HCT116 (cell line): ENCODE measurements around the gene MXI1. TPM values are rescaled to one million over a fixed set of nuclear protein-coding genes. Genes with fewer than 3 reads are reported as not detected.

Experiments used
- ATAC-seq: fragments of 200-7000 bp; cut with Tn5 transposase; 2 replicates; pipeline ENCODE4 v1.9.1; 2020; ENCODE audit warnings: mild to moderate bottlenecking, moderate library complexity
- BruUV-seq: library from RNA; stranded (reverse); fragments of 400-500 nt; replicated peaks from 2 replicates; lab custom pipeline; 2021; lab: Mats Ljungman, UMichigan
- CTCF ChIA-PET: fragments of 300-600 bp; sonication (Branson Sonifier 250); formaldehyde crosslinking; loops from one replicate; lab custom pipeline; 2021; ENCODE audit warnings: antibody characterized with exemption; lab: Charles Lee
- POLR2A ChIA-PET: fragments of 300-600, 350-600 bp; sonication (Branson Sonifier 250); formaldehyde crosslinking; loops from one replicate; lab custom pipeline; 2021; ENCODE audit warnings: antibody characterized with exemption; lab: Charles Lee
- RAD21 ChIA-PET, 2 experiments: fragments of 300-600 bp; sonication (Branson Sonifier 250); formaldehyde crosslinking; loops; one replicate each; lab custom pipeline; 2023; ENCODE audit warnings: low total read pairs in 2 of 2; ENCODE audit not compliant: uncharacterized antibody in 2 of 2, unreplicated experiment in 2 of 2, low non-redundant PET in 1 of 2; lab: Charles Lee
- DNase-seq: peaks from one replicate; pipeline ENCODE4 v3.0.0-alpha.2; 2010; ENCODE audit warnings: low read depth, low spot score
- H2AFZ ChIP-seq: fragments of 200-600 bp; shearing (Covaris generic), sonication (generic); 2 replicates; pipeline ENCODE4 v1.6.1; 2017; ENCODE audit warnings: low read depth, mixed run types, mixed read lengths, antibody characterized with exemption, low read length; ENCODE audit not compliant: poor library complexity, severe bottlenecking
- H3K27ac ChIP-seq: 2 replicates; pipeline ENCODE4 v1.5.1; 2012; ENCODE audit warnings: low read depth, low read length
- H3K27me3 ChIP-seq: fragments of 200-600 bp; sonication (generic); 2 replicates; pipeline ENCODE4 v1.6.1; 2016; ENCODE audit warnings: mixed run types, low read length, mixed read lengths; ENCODE audit not compliant: insufficient read depth
- H3K36me3 ChIP-seq, 2 experiments: fragments of 200-500 bp in 1 of 2; fragments of 200-600 bp in 1 of 2; sonication (Bioruptor generic) in 1 of 2; sonication (generic) in 1 of 2; 2 replicates each; pipeline versions ENCODE4 v1.5.1 to v1.6.1; 2014 to 2016; ENCODE audit warnings: low read length in 2 of 2, inconsistent platforms in 1 of 2, mixed read lengths in 1 of 2, mixed run types in 1 of 2; ENCODE audit not compliant: insufficient read depth in 2 of 2, control insufficient read depth in 1 of 2
- H3K4me1 ChIP-seq, 2 experiments: fragments of 200-600 bp in 1 of 2; sonication (generic) in 1 of 2; 2 replicates each; pipeline versions ENCODE4 v1.5.1 to v1.6.1; 2012 to 2017; ENCODE audit warnings: low read length in 2 of 2, inconsistent platforms in 1 of 2, mild to moderate bottlenecking in 1 of 2, mixed read lengths in 1 of 2, mixed run types in 1 of 2, moderate library complexity in 1 of 2; ENCODE audit not compliant: insufficient read depth in 2 of 2, control insufficient read depth in 1 of 2
- H3K4me2 ChIP-seq: fragments of 200-600 bp; sonication (generic); 2 replicates; pipeline ENCODE4 v1.6.1; 2017; ENCODE audit warnings: mixed run types, low read length, mixed read lengths
- H3K4me3 ChIP-seq, 2 experiments: fragments of 200-600 bp in 1 of 2; sonication (generic) in 1 of 2; replicated peaks in 1 of 2; 2 replicates each; pipeline ENCODE4 v1.5.1; 2011 to 2016; ENCODE audit warnings: low read length in 2 of 2, control low read depth in 1 of 2, low read depth in 1 of 2, mild to moderate bottlenecking in 1 of 2, mixed read lengths in 1 of 2, mixed run types in 1 of 2
- H3K79me2 ChIP-seq: fragments of 200-600 bp; sonication (generic); 2 replicates; pipeline ENCODE4 v1.6.1; 2017; ENCODE audit warnings: mild to moderate bottlenecking, mixed run types, low read length, moderate library complexity, mixed read lengths; ENCODE audit not compliant: insufficient read depth
- H3K9ac ChIP-seq: fragments of 200-600 bp; sonication (generic); 2 replicates; pipeline ENCODE4 v1.6.1; 2016; ENCODE audit warnings: low read length, mixed read lengths
- H3K9me2 ChIP-seq: fragments of 200-600 bp; sonication (generic), shearing (Covaris generic); 2 replicates; pipeline ENCODE4 v1.6.1; 2017; ENCODE audit warnings: mixed run types, mild to moderate bottlenecking, moderate library complexity; ENCODE audit not compliant: insufficient read depth
- H3K9me3 ChIP-seq, 2 experiments: fragments of 200-500 bp in 1 of 2; fragments of 200-600 bp in 1 of 2; sonication (Bioruptor generic) in 1 of 2; sonication (generic) in 1 of 2; 2 replicates each; pipeline ENCODE4 v1.6.1; 2014 to 2017; ENCODE audit warnings: low read length in 2 of 2, mixed read lengths in 2 of 2, inconsistent platforms in 1 of 2, low read depth in 1 of 2, mild to moderate bottlenecking in 1 of 2, mixed run types in 1 of 2, moderate library complexity in 1 of 2; ENCODE audit not compliant: control insufficient read depth in 1 of 2, insufficient read depth in 1 of 2
- H4K20me1 ChIP-seq: fragments of 200-600 bp; sonication (generic), shearing (Covaris generic); 2 replicates; pipeline ENCODE4 v1.6.1; 2017; ENCODE audit warnings: mixed run types, mild to moderate bottlenecking, moderate library complexity; ENCODE audit not compliant: insufficient read depth
- ATF3 ChIP-seq: IDR thresholded peaks from 2 replicates; pipeline ENCODE4 v1.6.1; 2012
- CBX3 ChIP-seq: IDR thresholded peaks from 2 replicates; pipeline ENCODE4 v1.6.1; 2012; ENCODE audit warnings: low read depth
- CEBPB ChIP-seq: IDR thresholded peaks from 2 replicates; pipeline ENCODE4 v1.6.1; 2012; ENCODE audit warnings: low read depth
- CTCF ChIP-seq, 3 experiments: fragments of 200-600 bp in 1 of 3; sonication (generic) in 1 of 3; IDR thresholded peaks in 2 of 3; conservative IDR thresholded peaks in 1 of 3; 2 replicates each; pipeline ENCODE4 v1.5.1; 2012 to 2017; ENCODE audit warnings: low read depth in 2 of 3, low read length in 2 of 3, antibody characterized with exemption in 1 of 3, borderline replicate concordance in 1 of 3, control low read depth in 1 of 3, mild to moderate bottlenecking in 1 of 3, mixed read lengths in 1 of 3, mixed run types in 1 of 3, moderate library complexity in 1 of 3; ENCODE audit not compliant: insufficient read depth in 1 of 3
- EGR1 ChIP-seq: IDR thresholded peaks from 2 replicates; pipeline ENCODE4 v1.6.1; 2012; ENCODE audit warnings: low read depth
- EZH2 ChIP-seq: fragments of 200-600 bp; sonication (generic); IDR thresholded peaks from 2 replicates; pipeline ENCODE4 v1.6.1; 2017; ENCODE audit warnings: antibody characterized with exemption, mixed run types
- EZH2phosphoT487 ChIP-seq: fragments of 200-600 bp; IDR thresholded peaks from 2 replicates; pipeline ENCODE4 v1.6.1; 2018; ENCODE audit warnings: antibody characterized with exemption, borderline replicate concordance
- FOSL1 ChIP-seq: IDR thresholded peaks from 2 replicates; pipeline ENCODE4 v1.6.1; 2012; ENCODE audit warnings: low read depth
- JUND ChIP-seq: IDR thresholded peaks from 2 replicates; pipeline ENCODE4 v1.6.1; 2012
- POLR2A ChIP-seq: IDR thresholded peaks from 2 replicates; pipeline ENCODE4 v1.7.0; 2011; ENCODE audit warnings: borderline replicate concordance; ENCODE audit not compliant: insufficient read depth, insufficient read length; ENCODE audit errors: extremely low read depth
- RAD21 ChIP-seq: IDR thresholded peaks from 2 replicates; pipeline ENCODE4 v1.6.1; 2012; ENCODE audit warnings: low read depth, mild to moderate bottlenecking
- REST ChIP-seq: IDR thresholded peaks from 2 replicates; pipeline ENCODE4 v1.6.1; 2012; ENCODE audit warnings: low read depth
- SP1 ChIP-seq: IDR thresholded peaks from 2 replicates; pipeline ENCODE4 v1.6.1; 2012; ENCODE audit warnings: low read depth
- SRF ChIP-seq: IDR thresholded peaks from 2 replicates; pipeline ENCODE4 v1.6.1; 2012; ENCODE audit warnings: low read depth
- TCF7L2 ChIP-seq: IDR thresholded peaks from 2 replicates; pipeline ENCODE4 v1.7.0; 2011; ENCODE audit warnings: borderline replicate concordance, inconsistent platforms; ENCODE audit not compliant: insufficient read depth, insufficient read length; ENCODE audit errors: extremely low read depth
- YY1 ChIP-seq: IDR thresholded peaks from 2 replicates; pipeline ENCODE4 v1.6.1; 2011; ENCODE audit warnings: low read length, low read depth, moderate library complexity, mild to moderate bottlenecking; ENCODE audit not compliant: insufficient replicate concordance; ENCODE audit errors: extremely low read depth
- ZBTB33 ChIP-seq: IDR thresholded peaks from 2 replicates; pipeline ENCODE4 v1.6.1; 2011; ENCODE audit warnings: mild to moderate bottlenecking, low read length, moderate library complexity; ENCODE audit not compliant: insufficient replicate concordance; ENCODE audit errors: extremely low read depth
- ZNF274 ChIP-seq: fragments of 200-500 bp; sonication (Bioruptor generic); IDR thresholded peaks from 2 replicates; pipeline ENCODE4 v1.6.1; 2014; ENCODE audit warnings: mild to moderate bottlenecking, low read depth, low read length, inconsistent platforms
- intact Hi-C: fragments of 100-400 bp; cut with micrococcal nuclease; formaldehyde crosslinking; loops from 2 replicates; pipeline ENCODE4 v1.10.0; 2022
- total RNA-seq: library from RNA; stranded (reverse); gene quantifications from one replicate; pipeline ENCODE4 v1.2.1, GENCODE V29; 2021; ENCODE audit not compliant: unreplicated experiment

Gene MXI1
- total RNA-seq, 1 experiment from 2014 or later: 57.0 TPM

GRCh38 chr10:110228066-110228465, 20.7 kb downstream of the MXI1 start:
- Histone ChIP-seq H3K9me3 (no peaks in the 10 kb centered on the region), H3K36me3 (peaks cover 0 to 12% of the 10 kb centered on the region in 2 experiments; a peak in 2 of 4 replicates), H4K20me1 (no peaks in the 10 kb centered on the region), H3K4me2 (no peak overlapping the region), H3K9ac (no peak overlapping the region), H3K9me2 (no peaks in the 10 kb centered on the region), H3K27me3 (no peaks in the 10 kb centered on the region), H3K4me3 (no peak overlapping the region), H3K27ac (no peak overlapping the region), H2AFZ (no peak overlapping the region), H3K79me2 (no peaks in the 10 kb centered on the region), H3K4me1 (peaks cover 10 to 15% of the 10 kb centered on the region in 2 experiments)
- TF ChIP-seq RAD21 (no peak), ATF3 (no peak), CTCF (IDR thresholded peaks at IDR 0.05 in 2 of 3, conservative IDR thresholded peaks at IDR 0.05 in 1 of 3; ENCODE audit: borderline replicate concordance in 1 of 3, insufficient read depth in 1 of 3, low read depth in 2 of 3, low read length in 2 of 3) (no peak), FOSL1 (no peak), EGR1 (no peak), EZH2phosphoT487 (no peak), TCF7L2 (no peak), CEBPB (no peak), SRF (no peak), YY1 (no peak), SP1 (no peak), POLR2A (no peak), JUND (no peak), EZH2 (no peak), REST (no peak), ZBTB33 (no peak), ZNF274 (no peak), CBX3 (no peak)
- intact Hi-C loops: loop anchor here (5.0 to 10.0 kb wide), 2 partner anchors 49 to 303 kb away; partner anchors contain the start of gene XPNPEP1
- RAD21 ChIA-PET: no interaction called here
- POLR2A ChIA-PET: no interaction called here
- BruUV-seq: no TSS peak
- CTCF ChIA-PET: no interaction called here
- ATAC-seq (no peak), DNase-seq (no peak)
